Measurements from ENCODE around the gene DOCK9. TPM values are rescaled to one million over a fixed set of nuclear protein-coding genes. Genes with fewer than 3 reads are reported as not detected.
"Not testable (repeated sequence)": the region's sequence is repeated elsewhere in the genome, so short reads cannot be mapped to it uniquely, and the experiment has no call there.

DOCK9 gene
- total and polyA plus RNA-seq, 2 donors from 2014 or later = 14.0 to 125 TPM

GRCh38 chr13:98816406-98816805 is 161.5 kb downstream of the DOCK9 start:
- H3K4me1 ChIP-seq (ENCODE audit: control insufficient read depth in 2 of 3, insufficient read depth in 2 of 3, low read depth in 1 of 3, low read length in 3 of 3) = peaks cover 0 to 18% (median 5%) of the 10 kb centered on the region in 3 donors
- H3K27me3 ChIP-seq (ENCODE audit: control insufficient read depth, insufficient read depth, low read length) = no peaks in the 10 kb centered on the region
- no peak overlapping the region for H3K9ac ChIP-seq (ENCODE audit: low read length in 3 of 3)
- intact Hi-C loops (cut with DNase I) = no loop called here
- no peak for FAIRE-seq
- DNase-seq = no peak
- H3K4me3 ChIP-seq (ENCODE audit: low read length in 3 of 3) = no peak overlapping the region
- H3K27ac ChIP-seq (ENCODE audit: low read depth in 2 of 2, low read length in 2 of 2) = no peak overlapping the region
- TF ChIP-seq CTCF (IDR thresholded peaks at IDR 0.05; ENCODE audit: borderline replicate concordance, extremely low read depth, insufficient read depth) = no peak
- peaks cover 0 to 8% (median 0%) of the 10 kb centered on the region in 3 donors for H3K36me3 ChIP-seq (ENCODE audit: control insufficient read depth in 2 of 3, insufficient read depth in 3 of 3, low read length in 3 of 3)
- H3K9me3 ChIP-seq (ENCODE audit: control insufficient read depth in 2 of 3, insufficient read depth in 1 of 3, low read length in 3 of 3) = no peaks in the 10 kb centered on the region

- intact Hi-C loops (cut with DNase I) = no loop called here
- Histone ChIP-seq H3K27me3 (ENCODE audit: control insufficient read depth, insufficient read depth, low read length) (no peaks in the 10 kb centered on the region), H3K4me1 (ENCODE audit: control insufficient read depth in 2 of 3, insufficient read depth in 2 of 3, low read depth in 1 of 3, low read length in 3 of 3) (peaks cover 0 to 1% (median 0%) of the 10 kb centered on the region in 3 donors), H3K36me3 (ENCODE audit: control insufficient read depth in 2 of 3, insufficient read depth in 3 of 3, low read length in 3 of 3) (peaks cover 0 to 5% (median 2%) of the 10 kb centered on the region in 3 donors), H3K9me3 (ENCODE audit: control insufficient read depth in 2 of 3, insufficient read depth in 1 of 3, low read length in 3 of 3) (no peaks in the 10 kb centered on the region), H3K9ac (ENCODE audit: low read length in 3 of 3) (no peak overlapping the region), H3K4me3 (ENCODE audit: low read length in 3 of 3) (no peak overlapping the region), H3K27ac (ENCODE audit: low read depth in 2 of 2, low read length in 2 of 2) (no peak overlapping the region)
- DNase-seq (no peak), FAIRE-seq (no peak)
- TF ChIP-seq CTCF (IDR thresholded peaks at IDR 0.05; ENCODE audit: borderline replicate concordance, extremely low read depth, insufficient read depth) = no peak
Observed at GRCh38 chr13:98813993-98814392, 163.9 kb downstream of the DOCK9 start.

GRCh38 chr13:98812186-98812790 is 165.6 kb downstream of the DOCK9 start:
- H3K27ac ChIP-seq (ENCODE audit: low read depth in 2 of 2, low read length in 2 of 2); intact Hi-C loops (cut with DNase I); H3K4me1 ChIP-seq (ENCODE audit: control insufficient read depth in 2 of 3, insufficient read depth in 2 of 3, low read depth in 1 of 3, low read length in 3 of 3); H3K27me3 ChIP-seq (ENCODE audit: control insufficient read depth, insufficient read depth, low read length); H3K36me3 ChIP-seq (ENCODE audit: control insufficient read depth in 2 of 3, insufficient read depth in 3 of 3, low read length in 3 of 3); H3K9me3 ChIP-seq (ENCODE audit: control insufficient read depth in 2 of 3, insufficient read depth in 1 of 3, low read length in 3 of 3); H3K9ac ChIP-seq (ENCODE audit: low read length in 3 of 3); H3K4me3 ChIP-seq (ENCODE audit: low read length in 3 of 3); DNase-seq: not testable (repeated sequence)
- peak; percentile 61 for FAIRE-seq

- no peaks in the 10 kb centered on the region for H3K27me3 ChIP-seq (ENCODE audit: control insufficient read depth, insufficient read depth, low read length)
- no peaks in the 10 kb centered on the region for H3K9me3 ChIP-seq (ENCODE audit: control insufficient read depth in 2 of 3, insufficient read depth in 1 of 3, low read length in 3 of 3)
- DNase-seq (no peak), FAIRE-seq (no peak)
- intact Hi-C loops (cut with DNase I) = no loop called here
- H3K4me3 ChIP-seq (ENCODE audit: low read length in 3 of 3) = no peak overlapping the region
- H3K4me1 ChIP-seq (ENCODE audit: control insufficient read depth in 2 of 3, insufficient read depth in 2 of 3, low read depth in 1 of 3, low read length in 3 of 3) = no peaks in the 10 kb centered on the region
- peaks cover 0 to 5% (median 0%) of the 10 kb centered on the region in 3 donors for H3K36me3 ChIP-seq (ENCODE audit: control insufficient read depth in 2 of 3, insufficient read depth in 3 of 3, low read length in 3 of 3)
- TF ChIP-seq CTCF (IDR thresholded peaks at IDR 0.05; ENCODE audit: borderline replicate concordance, extremely low read depth, insufficient read depth) = no peak
- H3K9ac ChIP-seq (ENCODE audit: low read length in 3 of 3) = no peak overlapping the region
- H3K27ac ChIP-seq (ENCODE audit: low read depth in 2 of 2, low read length in 2 of 2) = no peak overlapping the region
Observed at GRCh38 chr13:98810746-98811145, 167.1 kb downstream of the DOCK9 start.

All from kidney (tissue), 14 donors.